ENCODE results near the gene SH3BP1. TPM values are rescaled to one million over a fixed set of nuclear protein-coding genes. Genes with fewer than 3 reads are reported as not detected.

The SH3BP1 gene
- total and polyA plus RNA-seq, 2 of the 8 experiments (the other 6 are each of a cell fraction or from before 2014, with no cell fraction given) = 23.9 to 40.3 TPM

DNA sequence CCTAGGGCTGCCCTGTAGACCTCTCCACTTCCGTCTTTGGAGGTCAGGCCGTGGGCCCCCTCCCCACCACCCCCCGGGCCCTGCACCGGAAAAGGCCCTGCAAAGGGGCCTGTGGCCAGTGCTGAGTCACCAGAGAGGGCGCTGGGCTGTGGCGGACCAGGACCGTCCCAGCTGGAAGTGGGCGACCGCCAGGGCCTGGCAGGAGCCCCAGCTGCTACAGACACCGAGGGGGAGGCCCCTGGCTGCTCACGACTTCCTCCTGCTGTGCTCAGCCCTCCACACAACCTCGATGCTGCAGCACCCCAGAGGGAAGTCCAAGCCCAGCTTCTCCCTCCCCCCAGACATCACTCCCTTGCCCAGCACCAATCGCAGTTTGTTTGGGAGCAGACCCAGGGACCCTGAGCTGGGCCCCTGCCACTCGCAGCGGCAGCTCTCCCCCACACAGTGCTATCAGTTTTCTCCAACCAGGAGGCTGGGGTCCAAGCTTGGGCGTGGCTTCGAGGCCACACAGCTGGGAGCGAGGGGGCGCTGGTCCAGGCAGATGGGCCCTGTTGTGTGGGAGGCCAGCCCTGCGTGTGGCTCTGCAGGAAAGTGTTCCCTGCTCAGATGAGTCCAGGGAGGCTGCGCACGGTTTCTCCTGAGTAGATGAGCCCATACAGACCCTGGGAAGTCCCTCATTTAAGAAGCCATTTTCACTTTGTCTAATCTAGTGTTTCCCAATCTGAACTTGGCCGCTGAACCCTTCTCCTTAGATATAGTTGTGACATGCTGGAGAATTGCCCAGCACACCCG is 5.6 kb upstream of the SH3BP1 start (continued):
- TF ChIP-seq, protein P1, sequence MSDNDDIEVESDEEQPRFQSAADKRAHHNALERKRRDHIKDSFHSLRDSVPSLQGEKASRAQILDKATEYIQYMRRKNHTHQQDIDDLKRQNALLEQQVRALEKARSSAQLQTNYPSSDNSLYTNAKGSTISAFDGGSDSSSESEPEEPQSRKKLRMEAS (IDR thresholded peaks at IDR 0.05) = no peak
- TF ChIP-seq EP300 (IDR thresholded peaks at IDR 0.05; ENCODE audit: borderline replicate concordance in 1 of 2, low read depth in 2 of 2, low read length in 2 of 2) = no peak; a peak in 1 of 3 replicates
- no peak; the same call in 1 of the 2 replicates for TF ChIP-seq SP1 (IDR thresholded peaks at IDR 0.05; ENCODE audit: low read depth, low read length)
- no peak for TF ChIP-seq SUZ12 (IDR thresholded peaks at IDR 0.05; ENCODE audit: low read length)
- TF ChIP-seq BRCA1 (IDR thresholded peaks at IDR 0.05; ENCODE audit: low read depth, low read length) = no peak
- TF ChIP-seq PHF8 (conservative IDR thresholded peaks at IDR 0.05; ENCODE audit: low read depth, low read length) = no peak
- TF ChIP-seq RNF2 (IDR thresholded peaks at IDR 0.05; ENCODE audit: borderline replicate concordance, low read depth, low read length, missing control alignments, poor library complexity, severe bottlenecking) = no peak
- peak in 1 of 2 experiments; percentile 48; a peak in 2 of 3 replicates for TF ChIP-seq POLR2A (IDR thresholded peaks at IDR 0.05; ENCODE audit: control extremely low read depth in 1 of 2, low read depth in 2 of 2, low read length in 2 of 2)
- TF ChIP-seq TAF7 (optimal IDR thresholded peaks at IDR 0.05; ENCODE audit: borderline replicate concordance, low read depth, low read length) = no peak
- TF ChIP-seq CHD2 (IDR thresholded peaks at IDR 0.05; ENCODE audit: low read length) = no peak
- TF ChIP-seq SRF (IDR thresholded peaks at IDR 0.05; ENCODE audit: low read depth, low read length) = no peak
- 0 out of 2 replicates have a peak, but pooled peaks have one; percentile 20 for TF ChIP-seq JUND (IDR thresholded peaks at IDR 0.05; ENCODE audit: low read length)
- TF ChIP-seq SP2 (IDR thresholded peaks at IDR 0.05; ENCODE audit: low read length) = no peak
- TF ChIP-seq RFX5 (IDR thresholded peaks at IDR 0.05; ENCODE audit: borderline replicate concordance, low read depth, low read length) = no peak
- no peak for TF ChIP-seq BACH1 (IDR thresholded peaks at IDR 0.05; ENCODE audit: low read length)
- no peak for TF ChIP-seq CEBPB (IDR thresholded peaks at IDR 0.05; ENCODE audit: low read depth, low read length)
- peak; percentile 24; the same call in 1 of the 2 replicates for TF ChIP-seq TAF1 (IDR thresholded peaks at IDR 0.05; ENCODE audit: low read depth, low read length)
- TF ChIP-seq ZNF274 (IDR thresholded peaks at IDR 0.05; ENCODE audit: borderline replicate concordance, extremely low read depth, low read length) = no peak
- no peak for TF ChIP-seq EZH2 (IDR thresholded peaks at IDR 0.05; ENCODE audit: low read depth, low read length, severe bottlenecking)
- no peak for TF ChIP-seq CBX8 (IDR thresholded peaks at IDR 0.05; ENCODE audit: borderline replicate concordance, low read depth, low read length)
- no peak for TF ChIP-seq GABPA (IDR thresholded peaks at IDR 0.05; ENCODE audit: borderline replicate concordance, insufficient read depth, low read length)
- no peak for TF ChIP-seq JUN (IDR thresholded peaks at IDR 0.05; ENCODE audit: low read depth, low read length)

All from H1 (cell line).